ENCODE data around the gene IRAG1. TPM values are rescaled to one million over a fixed set of nuclear protein-coding genes. Genes with fewer than 3 reads are reported as not detected.

IRAG1 gene
- total RNA-seq, 4 donors from 2014 or later, result 2.0 to 10.9 (median 4.0) TPM

DNA sequence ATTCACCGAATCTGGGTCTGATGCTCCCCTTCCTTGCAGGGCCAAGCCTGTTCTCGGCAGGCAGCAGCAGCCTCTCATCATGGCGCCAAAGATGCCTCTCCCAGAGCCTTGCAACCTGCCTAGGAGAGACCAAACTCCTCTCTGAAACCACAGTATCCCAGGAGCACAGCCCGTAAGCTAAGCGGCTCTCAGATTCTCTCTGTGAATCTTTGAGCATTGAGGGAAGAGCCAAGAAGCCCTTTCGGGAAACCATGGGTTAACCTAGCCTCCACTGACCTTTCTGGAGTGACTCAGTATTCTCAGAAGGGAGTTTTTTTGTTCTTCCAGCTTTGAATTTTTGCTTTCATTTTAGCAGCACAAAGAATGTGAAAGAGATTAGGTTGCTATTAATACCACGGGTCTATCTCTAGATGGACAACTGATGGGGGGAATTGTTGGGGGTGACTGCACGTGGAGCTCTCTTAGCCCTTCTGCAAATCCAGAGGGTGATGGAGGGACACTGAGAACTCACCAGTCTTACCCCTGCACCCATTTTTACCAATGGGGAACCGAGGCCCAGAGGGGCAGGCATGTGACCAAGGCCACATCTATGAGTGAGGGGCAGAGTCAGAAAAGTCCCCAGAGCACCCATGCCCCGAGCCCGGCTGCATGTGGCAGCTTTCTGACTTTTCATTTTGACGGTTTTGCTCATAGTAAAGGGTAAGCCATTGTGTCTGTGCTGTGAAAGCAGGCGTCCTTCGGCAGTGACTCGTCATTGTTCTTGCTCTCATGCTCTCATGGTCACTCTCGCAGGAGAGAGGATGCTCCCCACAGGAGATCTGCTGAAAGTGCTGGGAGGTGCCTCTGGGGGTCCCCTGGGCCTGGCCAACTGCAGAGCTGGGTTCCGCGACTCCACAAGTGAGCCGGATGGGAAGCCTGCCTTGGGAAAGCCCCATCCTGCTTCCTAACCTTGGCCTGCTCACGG, 36.0 kb downstream of the IRAG1 start:
- intact Hi-C loops (cut with DNase I; ENCODE audit: low total_unique reads), result no loop called here
- TF ChIP-seq, protein P1, sequence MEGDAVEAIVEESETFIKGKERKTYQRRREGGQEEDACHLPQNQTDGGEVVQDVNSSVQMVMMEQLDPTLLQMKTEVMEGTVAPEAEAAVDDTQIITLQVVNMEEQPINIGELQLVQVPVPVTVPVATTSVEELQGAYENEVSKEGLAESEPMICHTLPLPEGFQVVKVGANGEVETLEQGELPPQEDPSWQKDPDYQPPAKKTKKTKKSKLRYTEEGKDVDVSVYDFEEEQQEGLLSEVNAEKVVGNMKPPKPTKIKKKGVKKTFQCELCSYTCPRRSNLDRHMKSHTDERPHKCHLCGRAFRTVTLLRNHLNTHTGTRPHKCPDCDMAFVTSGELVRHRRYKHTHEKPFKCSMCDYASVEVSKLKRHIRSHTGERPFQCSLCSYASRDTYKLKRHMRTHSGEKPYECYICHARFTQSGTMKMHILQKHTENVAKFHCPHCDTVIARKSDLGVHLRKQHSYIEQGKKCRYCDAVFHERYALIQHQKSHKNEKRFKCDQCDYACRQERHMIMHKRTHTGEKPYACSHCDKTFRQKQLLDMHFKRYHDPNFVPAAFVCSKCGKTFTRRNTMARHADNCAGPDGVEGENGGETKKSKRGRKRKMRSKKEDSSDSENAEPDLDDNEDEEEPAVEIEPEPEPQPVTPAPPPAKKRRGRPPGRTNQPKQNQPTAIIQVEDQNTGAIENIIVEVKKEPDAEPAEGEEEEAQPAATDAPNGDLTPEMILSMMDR (IDR thresholded peaks at IDR 0.05), result no peak
- no peak for TF ChIP-seq POLR2A (IDR thresholded peaks at IDR 0.05)
- DNase-seq (ENCODE audit: low spot score in 2 of 2), result no peak
- H3K4me3 ChIP-seq (ENCODE audit: low read depth, poor library complexity, severe bottlenecking), result no peak overlapping the region
- WGBS, 2 donors, result 58 to 63% methylated on average over 20 of the region's 20 CpGs

GRCh38 chr11:10655943-10656576, 37.5 kb downstream of the IRAG1 start:
- WGBS, 2 donors, result 52 to 60% methylated on average over 6 of the region's 6 CpGs
- DNase-seq (ENCODE audit: low spot score in 2 of 2), result no peak
- intact Hi-C loops (cut with DNase I; ENCODE audit: low total_unique reads), result no loop called here
- no peak for TF ChIP-seq POLR2A (IDR thresholded peaks at IDR 0.05)
- TF ChIP-seq, protein P1 (IDR thresholded peaks at IDR 0.05), result no peak
- no peak overlapping the region for H3K4me3 ChIP-seq (ENCODE audit: low read depth, poor library complexity, severe bottlenecking)

GRCh38 chr11:10655227-10655626, 38.3 kb downstream of the IRAG1 start:
- intact Hi-C loops (cut with DNase I; ENCODE audit: low total_unique reads), result no loop called here
- no peak for TF ChIP-seq POLR2A (IDR thresholded peaks at IDR 0.05)
- TF ChIP-seq, protein P1 (IDR thresholded peaks at IDR 0.05), result no peak
- DNase-seq (ENCODE audit: low spot score in 2 of 2), result no peak
- 71 to 72% methylated on average over 4 of the region's 4 CpGs for WGBS, 2 donors
- no peak overlapping the region for H3K4me3 ChIP-seq (ENCODE audit: low read depth, poor library complexity, severe bottlenecking)

- H3K4me3 ChIP-seq (ENCODE audit: low read depth, poor library complexity, severe bottlenecking), result no peak overlapping the region
- TF ChIP-seq, protein P1 (IDR thresholded peaks at IDR 0.05), result no peak
- TF ChIP-seq POLR2A (IDR thresholded peaks at IDR 0.05), result no peak
- intact Hi-C loops (cut with DNase I; ENCODE audit: low total_unique reads), result no loop called here
- DNase-seq (ENCODE audit: low spot score in 2 of 2), result no peak
- WGBS, 2 donors, result 50 to 58% methylated on average over 1 of the region's 1 CpG
Observed at GRCh38 chr11:10654811-10655150, 38.8 kb downstream of the IRAG1 start.

GRCh38 chr11:10653946-10654810, 39.4 kb downstream of the IRAG1 start:
- TF ChIP-seq POLR2A (IDR thresholded peaks at IDR 0.05), result no peak
- TF ChIP-seq, protein P1 (IDR thresholded peaks at IDR 0.05), result no peak
- WGBS, 2 donors, result 70 to 72% methylated on average over 4 of the region's 4 CpGs
- no peak for DNase-seq (ENCODE audit: low spot score in 2 of 2)
- intact Hi-C loops (cut with DNase I; ENCODE audit: low total_unique reads), result no loop called here
- no peak overlapping the region for H3K4me3 ChIP-seq (ENCODE audit: low read depth, poor library complexity, severe bottlenecking)

Measured in lower leg skin (tissue), 4 donors.